ENCODE data around the gene SLC9A9.

Gene SLC9A9

GRCh38 chr3:143237077-143237627 lies 611.1 kb downstream of the SLC9A9 start:
- Histone ChIP-seq H3K9me3 (no peaks in the 10 kb centered on the region), H3K4me1 (peaks cover 7% of the 10 kb centered on the region)
- no peak for TF ChIP-seq CTCF (IDR thresholded peaks at IDR 0.05; ENCODE audit: low read depth, low read length)

GRCh38 chr3:143236226-143236964 lies 611.9 kb downstream of the SLC9A9 start:
- no peak for DNase-seq
- Histone ChIP-seq H3K27me3 (no peaks in the 10 kb centered on the region), H3K9me3 (no peaks in the 10 kb centered on the region), H3K36me3 (no peaks in the 10 kb centered on the region), H3K4me3 (ENCODE audit: low read depth, low read length) (no peak overlapping the region), H3K4me1 (peaks cover 7% of the 10 kb centered on the region)
- TF ChIP-seq CTCF (IDR thresholded peaks at IDR 0.05; ENCODE audit: low read depth, low read length), result no peak

More at GRCh38 chr3:143237077-143237627, 611.1 kb downstream of the SLC9A9 start:
- Histone ChIP-seq H3K36me3 (no peaks in the 10 kb centered on the region), H3K4me3 (ENCODE audit: low read depth, low read length) (no peak overlapping the region), H3K27me3 (no peaks in the 10 kb centered on the region)
- no peak for DNase-seq

GRCh38 chr3:143235614-143236204 lies 612.6 kb downstream of the SLC9A9 start:
- no peak for TF ChIP-seq CTCF (IDR thresholded peaks at IDR 0.05; ENCODE audit: low read depth, low read length)
- H3K4me1 ChIP-seq, result peaks cover 7% of the 10 kb centered on the region
- no peaks in the 10 kb centered on the region for H3K9me3 ChIP-seq
- no peaks in the 10 kb centered on the region for H3K27me3 ChIP-seq
- no peak for DNase-seq
- no peak overlapping the region for H3K4me3 ChIP-seq (ENCODE audit: low read depth, low read length)
- no peaks in the 10 kb centered on the region for H3K36me3 ChIP-seq

- no peak for TF ChIP-seq CTCF (IDR thresholded peaks at IDR 0.05; ENCODE audit: low read depth, low read length)
- no peaks in the 10 kb centered on the region for H3K36me3 ChIP-seq
- no peaks in the 10 kb centered on the region for H3K9me3 ChIP-seq
- no peaks in the 10 kb centered on the region for H3K27me3 ChIP-seq
- H3K4me3 ChIP-seq (ENCODE audit: low read depth, low read length), result no peak overlapping the region
- DNase-seq, result no peak
- peaks cover 7% of the 10 kb centered on the region for H3K4me1 ChIP-seq
Measured at GRCh38 chr3:143234526-143234925, 613.7 kb downstream of the SLC9A9 start.

- H3K9me3 ChIP-seq, result no peaks in the 10 kb centered on the region
- no peaks in the 10 kb centered on the region for H3K27me3 ChIP-seq
- DNase-seq, result no peak
- no peak overlapping the region for H3K4me3 ChIP-seq (ENCODE audit: low read depth, low read length)
- no peak for TF ChIP-seq CTCF (IDR thresholded peaks at IDR 0.05; ENCODE audit: low read depth, low read length)
- H3K4me1 ChIP-seq, result peaks cover 7% of the 10 kb centered on the region
- H3K36me3 ChIP-seq, result no peaks in the 10 kb centered on the region
Measured at GRCh38 chr3:143232981-143233380, 615.3 kb downstream of the SLC9A9 start.

GRCh38 chr3:143228405-143228804 lies 619.9 kb downstream of the SLC9A9 start:
- TF ChIP-seq CTCF (IDR thresholded peaks at IDR 0.05; ENCODE audit: low read depth, low read length), result no peak
- no peaks in the 10 kb centered on the region for H3K36me3 ChIP-seq
- no peak for DNase-seq
- peaks cover 4% of the 10 kb centered on the region for H3K4me1 ChIP-seq
- H3K9me3 ChIP-seq, result no peaks in the 10 kb centered on the region
- H3K27me3 ChIP-seq, result no peaks in the 10 kb centered on the region
- H3K4me3 ChIP-seq (ENCODE audit: low read depth, low read length), result no peak overlapping the region

All from BE2C (cell line).